Endothelial cell of umbilical vein (primary cell): ENCODE results near the gene ATP13A3. TPM values are rescaled to one million over a fixed set of nuclear protein-coding genes. Genes with fewer than 3 reads are reported as not detected.

Source experiments
- BruUV-seq: library from RNA; stranded (reverse); fragments of 400-500 nt; replicated peaks from 2 replicates; lab custom pipeline; 2021; lab: Mats Ljungman, UMichigan
- CTCF ChIA-PET: fragments of 300-600, 350-600 bp; sonication (Branson Sonifier 250); formaldehyde crosslinking; loops from one replicate; lab custom pipeline; 2021; ENCODE audit warnings: antibody characterized with exemption, inconsistent platforms; lab: Charles Lee
- POLR2A ChIA-PET: fragments of 300-600, 350-600 bp; sonication (Branson Sonifier 250); formaldehyde crosslinking; loops from one replicate; lab custom pipeline; 2021; ENCODE audit warnings: antibody characterized with exemption, inconsistent platforms; lab: Charles Lee
- DNase-seq: peaks from one replicate; pipeline ENCODE4 v3.0.0-alpha.2; 2011; ENCODE audit warnings: low read depth, low spot score
- FAIRE-seq: peaks from 2 replicates; lab custom pipeline; 2011; peaks lifted over from hg19 to GRCh38; lab: Jason Lieb, UNC
- H2AFZ ChIP-seq: 2 replicates; pipeline ENCODE4 v1.6.0; 2012; ENCODE audit warnings: low read depth, low read length, control low read depth, inconsistent platforms
- H3K27ac ChIP-seq: 2 replicates; pipeline ENCODE4 v1.5.1; 2011; ENCODE audit warnings: low read depth, mild to moderate bottlenecking, control low read depth, low read length, moderate library complexity; ENCODE audit not compliant: insufficient read depth
- H3K27me3 ChIP-seq, 2 experiments: 2 replicates each; pipeline versions ENCODE4 v1.6.0 to v1.6.1; 2011; ENCODE audit warnings: low read length in 2 of 2, mixed read lengths in 1 of 2; ENCODE audit not compliant: control insufficient read depth in 2 of 2, insufficient read depth in 2 of 2
- H3K36me3 ChIP-seq, 2 experiments: 2 replicates in 1 of 2; 3 replicates in 1 of 2; pipeline ENCODE4 v1.5.1; 2011; ENCODE audit warnings: low read length in 2 of 2, mild to moderate bottlenecking in 1 of 2, moderate library complexity in 1 of 2; ENCODE audit not compliant: control insufficient read depth in 2 of 2, insufficient read depth in 2 of 2; ENCODE audit errors: extremely low read depth in 1 of 2
- H3K4me1 ChIP-seq: 3 replicates; pipeline ENCODE4 v1.5.1; 2011; ENCODE audit warnings: mild to moderate bottlenecking, low read length; ENCODE audit not compliant: control insufficient read depth, insufficient read depth; ENCODE audit errors: extremely low read depth
- H3K4me2 ChIP-seq: 2 replicates; pipeline ENCODE4 v1.6.1; 2011; ENCODE audit warnings: low read length, control low read depth, mixed read lengths; ENCODE audit not compliant: insufficient read depth
- H3K4me3 ChIP-seq, 3 experiments: fragments of 200-600 bp in 1 of 3; sonication (generic), shearing (Covaris generic) in 1 of 3; replicated peaks in 1 of 3; 2 replicates each; pipeline ENCODE4 v1.5.1; 2011 to 2016; ENCODE audit warnings: control low read depth in 3 of 3, low read length in 3 of 3, mild to moderate bottlenecking in 2 of 3, inconsistent platforms in 1 of 3, low read depth in 1 of 3, moderate library complexity in 1 of 3; ENCODE audit not compliant: insufficient read depth in 1 of 3
- H3K79me2 ChIP-seq: 2 replicates; pipeline ENCODE4 v1.6.0; 2012; ENCODE audit warnings: low read length, inconsistent platforms; ENCODE audit not compliant: control insufficient read depth, insufficient read depth
- H3K9ac ChIP-seq: replicated peaks from 2 replicates; pipeline ENCODE3; 2011; ENCODE audit warnings: low read length, control low read depth; ENCODE audit not compliant: insufficient read depth; ENCODE audit errors: extremely low read depth
- H3K9me1 ChIP-seq: replicated peaks from 3 replicates; pipeline ENCODE4 v1.6.0; 2011; ENCODE audit warnings: mild to moderate bottlenecking, low read length; ENCODE audit not compliant: control insufficient read depth, insufficient read depth; ENCODE audit errors: extremely low read depth
- H3K9me3 ChIP-seq: replicated peaks from 2 replicates; pipeline ENCODE4 v1.5.1; 2012; ENCODE audit warnings: low read length, inconsistent platforms; ENCODE audit not compliant: control insufficient read depth, insufficient read depth
- H4K20me1 ChIP-seq: replicated peaks from 2 replicates; pipeline ENCODE3; 2011; ENCODE audit warnings: mild to moderate bottlenecking, low read length; ENCODE audit not compliant: control insufficient read depth, insufficient read depth; ENCODE audit errors: extremely low read depth
- CTCF ChIP-seq, 2 donors: IDR thresholded peaks; 1 replicate in 1 of 2; 2 replicates in 1 of 2; pipeline ENCODE4 v1.5.1; 2011; ENCODE audit warnings: low read length in 2 of 2, mild to moderate bottlenecking in 2 of 2, moderate library complexity in 2 of 2, control low read depth in 1 of 2, inconsistent platforms in 1 of 2, low read depth in 1 of 2; ENCODE audit not compliant: insufficient read depth in 1 of 2; ENCODE audit errors: extremely low read depth in 1 of 2
- EZH2 ChIP-seq: IDR thresholded peaks from 2 replicates; pipeline ENCODE4 v1.6.1; 2012; ENCODE audit warnings: borderline replicate concordance, low read depth, mild to moderate bottlenecking, moderate library complexity, low read length, inconsistent platforms; ENCODE audit not compliant: severe bottlenecking
- FOS ChIP-seq: IDR thresholded peaks from 2 replicates; pipeline ENCODE4 v1.6.1; 2011; ENCODE audit warnings: mild to moderate bottlenecking, low read length, moderate library complexity, borderline replicate concordance; ENCODE audit not compliant: insufficient read depth
- GATA2 ChIP-seq: IDR thresholded peaks from 2 replicates; pipeline ENCODE4 v1.7.0; 2011; ENCODE audit warnings: low read depth, mild to moderate bottlenecking, moderate library complexity, mixed read lengths, low read length; ENCODE audit not compliant: insufficient read length, insufficient read depth
- JUN ChIP-seq: IDR thresholded peaks from 2 replicates; pipeline ENCODE4 v1.6.1; 2011; ENCODE audit warnings: borderline replicate concordance, low read depth; ENCODE audit not compliant: insufficient read length, insufficient read depth
- MAX ChIP-seq: IDR thresholded peaks from 2 replicates; pipeline ENCODE4 v1.6.1; 2011; ENCODE audit not compliant: insufficient read depth, insufficient read length
- MYC ChIP-seq: IDR thresholded peaks from one replicate; pipeline ENCODE4 v1.6.1; 2011; ENCODE audit warnings: mild to moderate bottlenecking, low read depth, low read length
- POLR2A ChIP-seq: IDR thresholded peaks from 2 replicates; pipeline ENCODE4 v1.6.1; 2012; ENCODE audit warnings: low read depth, mild to moderate bottlenecking, control low read depth, low read length
- POLR2AphosphoS5 ChIP-seq: IDR thresholded peaks from 2 replicates; pipeline ENCODE4 v1.6.1; 2012; ENCODE audit warnings: low read depth, mild to moderate bottlenecking, control low read depth, low read length, moderate library complexity; ENCODE audit not compliant: insufficient read depth
- dilution Hi-C: fragments of 300-500 bp; cut with MboI; formaldehyde crosslinking; loops from one replicate; pipeline ENCODE4 v1.15.0; 2019; ENCODE audit warnings: low sequenced_read_pairs; ENCODE audit not compliant: extremely low pct_ligation_motif_present
- intact Hi-C: fragments of 100-400 bp; cut with micrococcal nuclease; formaldehyde crosslinking; loops from one replicate; pipeline ENCODE4 v1.10.0; 2022
- polyA plus RNA-seq, 4 experiments: library from polyadenylated mRNA; depleted of rRNA in 3 of 4; stranded (reverse) in 3 of 4; unstranded in 1 of 4; fragments of >200 nt; gene quantifications; 2 replicates each; pipeline versions ENCODE4 v1.2.1 to v1.2.3, GENCODE V29; 2011 to 2012; ENCODE audit warnings: missing spikeins in 1 of 4
- total RNA-seq: library from RNA; stranded (reverse); gene quantifications from 2 replicates; pipeline ENCODE4 v1.2.3, GENCODE V29; 2021

Gene ATP13A3
- total and polyA plus RNA-seq, 2 donors (not counting 3 experiments of a cell fraction or from before 2014, with no cell fraction given), result 12.0 to 59.0 TPM

GRCh38 chr3:194380326-194380725 lies 106.5 kb downstream of the ATP13A3 start:
- no peak for FAIRE-seq
- Histone ChIP-seq H3K4me3 (no peak overlapping the region), H3K79me2 (no peaks in the 10 kb centered on the region), H4K20me1 (no peaks in the 10 kb centered on the region), H3K9me3 (no peaks in the 10 kb centered on the region), H3K36me3 (no peaks in the 10 kb centered on the region), H3K27me3 (peaks cover 6 to 14% of the 10 kb centered on the region in 2 experiments), H3K27ac (no peak overlapping the region), H2AFZ (no peak overlapping the region), H3K4me2 (no peak overlapping the region), H3K9ac (no peak overlapping the region), H3K9me1 (no peaks in the 10 kb centered on the region), H3K4me1 (peaks cover 13% of the 10 kb centered on the region)
- BruUV-seq, result no TSS peak
- intact Hi-C loops (no loop called here), dilution Hi-C loops (no loop called here)
- ChIA-PET CTCF (interaction anchor here (0.8 to 1.4 kb wide), 4 partner anchors 9 to 36 kb away, joined by 3 to 4 read pairs (median 3); partner anchors contain the start of gene LRRC15), POLR2A (no interaction called here)
- DNase-seq, result no peak
- TF ChIP-seq EZH2 (no peak), MYC (no peak), CTCF (IDR thresholded peaks at IDR 0.05; ENCODE audit: extremely low read depth in 1 of 2, insufficient read depth in 1 of 2, low read depth in 1 of 2, low read length in 2 of 2) (no peak), JUN (no peak), GATA2 (no peak), MAX (no peak), FOS (no peak), POLR2A (no peak), POLR2AphosphoS5 (no peak)
